HG03135 (cell line): Measurements from ENCODE around the gene PKHD1.

Experiments used
- ATAC-seq: cut with Tn5 transposase; IDR thresholded peaks from one replicate; pipeline ENCODE4 v1.9.1; 2021; ENCODE audit warnings: mild to moderate bottlenecking, moderate library complexity; ENCODE audit not compliant: unreplicated experiment

The PKHD1 gene

DNA sequence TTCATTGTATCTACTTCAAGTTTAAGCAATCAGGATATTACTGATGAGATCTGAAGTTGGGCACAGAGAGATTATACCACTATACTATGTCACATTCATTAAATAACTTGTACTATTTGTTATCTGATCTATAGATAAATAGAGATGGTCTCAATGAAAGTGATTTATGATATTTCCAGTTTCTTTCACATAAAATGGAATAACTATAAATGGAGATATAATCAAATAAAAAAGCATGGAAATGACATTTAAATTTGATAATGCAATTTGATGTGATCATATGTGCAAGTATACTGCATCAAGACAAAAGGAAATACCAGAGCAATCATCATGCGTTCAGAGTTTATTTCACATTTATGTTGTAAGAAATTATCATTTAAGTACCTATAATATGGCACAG lies 368.9 kb downstream of the PKHD1 start:
- no peak for ATAC-seq

DNA sequence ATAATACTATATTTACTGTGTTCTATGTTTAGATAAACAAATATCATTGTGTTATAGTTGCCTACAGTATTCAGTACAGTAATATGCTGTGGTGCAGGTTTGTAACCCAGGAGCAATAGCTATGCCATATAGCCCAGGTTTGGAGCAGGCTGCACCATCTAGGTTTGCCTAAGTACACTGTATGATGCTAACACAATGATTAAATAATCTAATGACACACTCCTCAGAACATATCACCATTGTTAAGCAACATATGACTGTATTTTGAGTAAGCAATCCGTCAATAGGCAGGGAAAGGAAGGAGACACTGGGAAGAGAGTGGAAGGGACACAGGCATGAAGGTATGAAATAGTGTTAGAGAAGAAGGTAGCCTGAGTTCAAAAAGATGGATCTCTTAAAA lies 369.9 kb downstream of the PKHD1 start:
- ATAC-seq, result no peak

DNA sequence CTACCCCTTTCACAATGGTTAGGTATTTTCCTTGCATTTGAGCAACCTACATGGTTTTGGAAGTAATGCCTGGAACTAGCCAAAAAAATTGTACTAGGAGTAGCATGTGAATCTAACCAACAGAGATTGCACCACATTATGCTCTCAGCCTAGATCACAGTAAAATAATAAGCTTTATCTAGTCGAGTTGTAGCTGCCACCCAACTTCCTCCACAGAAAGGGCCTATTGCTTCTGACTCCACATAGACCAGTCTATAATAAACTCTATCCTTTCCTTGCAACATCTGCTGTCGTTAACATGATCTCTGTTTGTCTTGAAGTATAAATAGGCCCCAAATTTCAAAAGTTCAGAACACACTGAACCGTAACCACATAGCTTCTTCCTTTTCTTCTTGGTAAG lies 375.5 kb downstream of the PKHD1 start:
- ATAC-seq, result no peak

DNA sequence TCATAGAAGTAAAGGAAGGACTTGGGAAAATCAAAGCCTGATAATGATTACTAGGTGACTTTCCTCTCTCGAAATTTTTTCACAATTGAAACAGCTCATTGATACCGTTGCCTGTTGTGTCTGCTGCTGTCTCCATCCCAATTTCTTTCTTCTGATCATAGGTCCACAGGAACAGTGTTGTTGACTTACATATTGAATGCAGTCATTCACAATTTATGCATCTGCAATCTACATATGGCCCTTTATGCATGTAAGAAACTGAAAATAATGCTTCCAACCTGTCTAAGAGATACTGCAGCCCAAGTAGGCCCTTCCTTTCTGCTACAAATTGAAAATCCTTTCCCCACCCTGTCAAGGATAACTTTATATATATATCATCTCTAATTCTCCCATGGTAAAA lies 381.3 kb downstream of the PKHD1 start:
- no peak for ATAC-seq

DNA sequence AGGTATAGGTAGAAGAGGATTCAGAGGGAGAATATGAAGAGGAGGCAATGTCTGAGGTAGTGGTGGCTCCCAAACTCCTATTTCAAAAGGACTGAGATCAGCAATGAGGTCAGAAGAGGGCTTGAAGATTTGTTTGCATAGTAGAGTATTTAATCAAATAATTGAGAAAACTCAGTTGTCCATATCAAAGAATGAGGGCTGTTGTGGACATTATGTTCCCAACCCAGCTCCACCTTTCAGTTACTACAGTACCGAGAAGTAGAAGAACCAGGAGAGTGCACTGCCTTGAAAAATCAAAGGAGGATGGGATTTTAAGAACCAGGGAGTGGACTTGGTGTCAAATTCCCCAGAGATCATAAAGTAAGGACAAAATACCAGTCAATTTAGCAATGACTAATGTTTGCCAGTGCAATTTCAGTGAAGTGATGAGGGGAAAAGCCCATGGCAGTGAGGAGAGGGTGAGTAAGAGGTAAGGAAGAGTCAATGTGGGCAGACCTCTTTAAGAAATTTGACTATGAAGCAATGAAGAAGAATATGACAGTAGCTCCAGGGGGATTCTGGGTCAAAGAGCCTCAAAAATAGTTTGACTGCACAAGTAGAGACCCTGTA lies 382.4 kb downstream of the PKHD1 start:
- ATAC-seq, result no peak

DNA sequence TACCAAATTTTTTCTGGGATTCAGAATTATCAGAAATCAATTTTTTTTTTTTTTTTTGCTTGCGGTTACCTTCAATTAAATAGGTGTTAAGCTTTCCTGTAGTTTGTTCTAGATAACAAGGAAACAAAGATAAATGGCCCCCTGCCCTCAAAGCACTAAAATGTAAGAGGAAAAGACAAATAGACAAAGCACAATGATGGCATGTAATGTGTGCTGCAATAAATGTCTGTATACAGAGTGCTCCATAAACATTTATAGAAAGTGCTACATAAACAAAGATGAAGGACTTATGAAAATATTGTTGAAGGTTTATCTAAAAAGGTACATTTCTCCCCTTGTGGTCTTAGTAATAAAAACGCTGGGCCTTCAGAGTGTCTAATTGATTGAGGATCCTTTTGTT lies 384.6 kb downstream of the PKHD1 start:
- ATAC-seq, result no peak

DNA sequence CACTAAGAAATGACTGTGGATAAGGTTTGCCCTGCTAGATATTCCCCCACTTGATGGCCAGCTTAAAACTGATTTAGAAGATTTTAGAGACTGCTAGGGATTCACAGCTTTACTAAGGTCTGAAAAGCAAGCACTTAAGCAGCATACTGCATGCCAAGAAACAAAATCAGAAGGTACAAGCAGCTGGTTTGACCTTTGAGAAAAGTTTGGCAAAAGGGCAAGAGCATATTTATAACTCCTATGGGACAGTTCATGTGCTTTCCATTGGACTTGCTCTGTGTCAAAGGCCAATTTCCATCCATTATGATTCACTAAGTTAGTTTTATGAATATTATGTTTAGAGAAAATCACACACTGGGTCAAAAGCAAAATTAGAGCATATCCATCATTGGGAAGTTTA lies 402.8 kb downstream of the PKHD1 start:
- ATAC-seq, result no peak

DNA sequence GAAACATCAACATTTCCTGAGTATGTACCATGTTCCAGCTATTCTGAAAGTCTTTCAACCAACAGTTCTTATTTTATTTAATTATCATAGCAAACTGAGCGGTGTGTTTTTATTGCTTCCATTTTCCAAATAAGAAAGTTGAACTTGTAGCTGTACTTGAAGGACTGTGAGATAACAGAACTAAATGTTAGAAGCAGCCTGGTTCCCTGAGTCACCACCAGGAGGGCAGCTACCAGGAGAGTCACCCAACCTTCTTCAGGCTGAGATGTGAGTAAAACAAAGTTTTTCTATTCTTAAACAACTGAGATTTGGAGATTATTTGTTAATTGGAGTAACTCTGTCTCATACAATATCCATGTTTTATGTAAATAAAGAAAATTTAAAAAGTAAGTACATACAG lies 403.4 kb downstream of the PKHD1 start:
- no peak for ATAC-seq

DNA sequence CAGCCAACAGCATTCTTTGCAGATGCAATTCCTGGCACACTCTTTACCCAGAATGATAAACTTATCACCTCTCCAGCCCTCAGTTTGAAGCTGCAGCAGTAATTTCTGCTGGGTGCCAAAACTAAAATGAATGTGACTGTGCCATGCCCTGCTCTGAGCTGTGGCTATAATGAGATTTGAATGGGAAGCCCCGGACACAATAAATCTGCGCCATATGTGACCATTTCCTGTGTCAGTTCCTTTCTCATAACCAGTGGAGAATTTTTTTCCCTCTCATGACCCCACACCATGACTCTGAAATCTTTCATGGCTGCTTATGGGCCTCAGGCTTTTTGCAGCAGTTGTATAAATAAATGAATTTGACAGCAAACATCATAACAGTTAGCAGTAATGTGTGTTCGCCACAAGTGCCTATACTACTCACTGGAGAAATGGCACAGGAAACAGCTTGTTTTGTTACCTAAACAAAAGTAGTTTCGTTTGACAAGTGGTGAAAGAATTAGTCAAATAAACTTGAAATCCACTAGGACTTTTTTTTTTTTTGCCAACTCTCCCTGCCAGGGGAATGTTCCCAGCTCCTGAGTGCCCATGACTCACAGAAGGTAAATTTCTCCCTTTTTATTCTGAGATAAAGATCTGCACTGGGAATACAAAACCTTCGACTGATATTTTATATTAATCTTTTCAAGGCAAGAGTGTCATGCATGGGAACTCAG lies 408.4 kb downstream of the PKHD1 start:
- ATAC-seq, result peak; percentile 80

DNA sequence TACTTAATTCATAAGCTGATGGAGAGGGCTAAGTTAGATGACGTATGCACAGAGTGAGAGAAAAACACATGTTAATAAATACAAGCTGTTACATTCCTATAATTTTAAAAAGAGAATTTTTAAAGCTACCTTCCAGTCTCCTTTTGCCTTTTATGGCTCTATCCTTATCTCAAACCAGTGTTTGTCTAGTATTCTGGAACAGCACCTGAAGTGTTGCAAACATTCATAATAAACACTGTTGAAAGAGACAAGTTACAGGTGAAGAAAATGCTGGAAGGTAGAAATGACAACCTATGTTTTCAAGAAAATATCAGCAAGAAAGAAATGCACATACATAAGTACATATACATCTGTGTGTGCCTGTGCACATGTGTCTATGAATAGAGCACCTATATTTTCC lies 409.1 kb downstream of the PKHD1 start:
- ATAC-seq, result no peak

DNA sequence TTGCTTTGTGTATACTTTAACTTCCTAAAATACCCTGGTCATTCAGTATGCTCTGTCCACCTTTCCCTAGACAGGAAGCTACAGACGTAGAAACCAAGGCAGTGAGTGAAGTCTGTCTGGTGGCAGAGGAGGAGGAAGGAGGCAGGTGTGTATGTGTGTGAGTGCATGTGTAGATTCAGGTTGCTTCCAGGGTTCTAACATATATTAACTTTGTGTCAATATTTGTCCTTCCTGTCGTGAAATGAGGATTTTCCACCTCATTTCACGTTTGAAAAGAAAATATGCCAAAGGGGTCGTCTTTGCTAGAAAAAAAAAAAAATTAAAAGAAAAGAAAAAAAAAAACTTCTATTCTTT lies 411.5 kb downstream of the PKHD1 start:
- no peak for ATAC-seq

DNA sequence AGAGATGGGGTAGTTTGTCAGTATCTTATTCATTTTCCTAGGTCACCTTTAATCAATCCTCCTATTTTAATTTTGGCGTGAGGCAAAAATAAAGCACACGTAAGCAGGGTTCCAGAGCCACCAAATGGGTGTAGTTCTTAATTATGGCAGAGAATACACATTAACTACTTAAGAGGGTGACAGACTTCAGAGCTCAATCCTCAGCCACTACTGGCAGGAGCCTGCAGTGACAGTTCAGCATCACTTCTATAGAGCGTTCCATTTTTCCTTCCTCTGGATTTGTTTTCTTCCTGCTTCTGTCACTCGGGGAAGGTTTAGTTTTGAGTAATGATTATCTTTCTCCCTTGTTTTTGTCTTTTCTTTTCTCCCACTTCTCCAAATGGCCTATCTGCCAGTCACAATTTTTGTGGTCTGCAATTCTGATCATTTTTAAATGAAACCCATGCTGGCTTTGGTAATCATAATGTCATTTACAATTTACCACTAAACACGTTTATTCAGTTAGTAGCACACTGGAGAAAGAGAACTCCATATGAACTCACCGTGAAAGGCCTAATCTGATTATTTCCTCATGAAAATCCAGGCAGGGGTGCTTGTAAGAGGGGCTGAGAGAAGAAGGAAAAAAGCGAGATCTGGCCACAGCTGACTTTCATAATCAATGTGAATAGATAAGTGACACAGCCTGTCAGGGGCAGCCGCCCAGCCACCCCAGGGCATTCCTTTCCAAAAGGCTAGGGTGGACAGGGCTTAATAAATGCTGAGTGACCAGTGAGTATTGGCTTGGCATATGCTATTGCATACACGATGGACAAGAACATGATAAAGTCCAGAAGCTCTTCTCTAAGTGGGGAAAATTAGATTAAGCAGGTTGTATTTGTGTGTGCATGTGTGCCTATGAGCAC lies 412.1 kb downstream of the PKHD1 start:
- ATAC-seq, result no peak

DNA sequence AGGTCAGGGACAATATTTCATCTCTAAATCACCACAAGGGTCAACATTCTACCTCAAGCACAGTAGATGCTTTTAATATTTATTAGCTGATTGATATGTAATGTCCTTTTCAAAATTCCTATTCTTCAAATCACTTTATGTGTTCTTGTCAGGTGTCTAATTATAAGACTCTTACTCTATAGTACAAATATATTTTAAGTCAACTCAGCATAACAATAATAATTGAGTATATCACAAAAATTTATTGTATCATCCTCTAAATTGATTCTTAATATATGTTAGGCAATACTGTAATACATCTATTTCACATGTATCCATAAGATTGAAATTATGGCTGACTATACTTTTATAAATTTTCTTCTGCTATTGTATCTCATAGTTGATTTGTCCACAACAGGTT lies 423.9 kb downstream of the PKHD1 start:
- ATAC-seq, result no peak

DNA sequence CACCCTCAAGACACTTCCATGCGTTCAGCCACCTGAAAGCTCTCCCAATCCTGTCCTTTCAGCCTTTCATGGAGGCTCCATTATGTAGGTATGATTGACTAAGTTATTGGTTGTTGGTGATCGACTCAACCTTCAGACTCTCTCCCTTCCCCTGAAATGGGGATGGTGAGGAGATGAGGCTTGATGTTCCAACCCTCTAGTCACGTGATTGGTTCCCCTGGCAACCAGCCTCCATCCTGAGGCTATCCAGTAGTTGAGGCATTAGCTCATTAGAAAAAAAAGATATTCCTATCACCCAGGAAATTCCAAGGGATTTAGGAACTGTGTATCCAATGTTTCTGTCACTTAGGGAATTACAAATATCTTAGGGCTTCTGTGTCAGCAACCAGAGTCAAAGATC lies 426.6 kb downstream of the PKHD1 start:
- ATAC-seq, result no peak

DNA sequence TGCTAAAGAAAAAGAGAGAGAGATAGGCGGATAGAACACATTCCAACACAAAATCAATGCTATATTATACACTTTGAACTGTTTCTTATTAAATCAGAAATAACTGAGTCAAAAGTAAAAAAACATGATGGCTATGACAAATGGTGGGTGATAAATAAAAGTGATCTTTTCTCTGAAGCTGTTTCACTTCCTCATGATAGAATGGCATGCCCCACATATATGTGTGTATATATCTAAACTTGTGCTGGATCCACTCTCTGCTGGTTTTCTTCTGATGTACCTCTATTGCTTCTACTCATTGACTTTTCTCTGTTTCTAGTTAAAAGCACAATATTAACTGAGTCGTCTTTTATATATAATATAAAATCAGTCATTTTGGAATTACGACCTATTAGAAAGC lies 429.9 kb downstream of the PKHD1 start:
- no peak for ATAC-seq

DNA sequence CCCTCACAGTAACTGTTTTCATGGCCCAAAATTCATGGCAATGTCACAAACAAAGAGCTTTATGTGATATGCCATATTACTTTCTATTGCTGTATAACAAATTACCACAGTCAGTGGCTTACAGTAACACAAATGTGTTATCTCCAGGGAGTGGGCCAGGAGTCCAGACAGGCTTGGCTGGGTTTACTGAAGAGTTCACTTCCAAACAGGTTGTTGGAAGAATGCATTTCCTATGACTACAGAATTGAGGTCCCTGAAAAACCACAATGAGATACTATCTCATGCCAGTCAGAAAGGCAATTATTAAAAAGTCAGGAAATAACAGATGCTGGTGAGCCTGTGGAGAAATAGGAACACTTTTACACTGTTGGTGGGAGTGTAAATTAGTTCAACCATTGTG lies 431.9 kb downstream of the PKHD1 start:
- no peak for ATAC-seq

DNA sequence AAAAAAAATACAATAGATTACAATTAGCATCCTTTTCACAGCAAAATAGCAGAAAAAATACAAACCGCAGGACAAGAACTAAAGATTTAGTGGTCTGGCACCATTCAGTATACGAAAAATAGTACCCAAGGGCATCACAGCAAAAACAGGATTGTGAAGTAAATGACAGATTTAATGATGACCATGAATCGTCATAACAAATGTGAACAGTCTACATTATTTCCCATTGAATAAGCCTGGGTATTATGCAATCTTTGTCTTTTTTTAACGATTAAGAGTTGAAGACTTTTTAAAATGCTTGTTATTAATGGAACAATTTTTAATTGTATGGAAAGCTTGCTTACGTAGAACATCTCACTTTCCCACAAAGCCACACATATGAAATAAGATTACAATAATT lies 432.8 kb downstream of the PKHD1 start:
- no peak for ATAC-seq

DNA sequence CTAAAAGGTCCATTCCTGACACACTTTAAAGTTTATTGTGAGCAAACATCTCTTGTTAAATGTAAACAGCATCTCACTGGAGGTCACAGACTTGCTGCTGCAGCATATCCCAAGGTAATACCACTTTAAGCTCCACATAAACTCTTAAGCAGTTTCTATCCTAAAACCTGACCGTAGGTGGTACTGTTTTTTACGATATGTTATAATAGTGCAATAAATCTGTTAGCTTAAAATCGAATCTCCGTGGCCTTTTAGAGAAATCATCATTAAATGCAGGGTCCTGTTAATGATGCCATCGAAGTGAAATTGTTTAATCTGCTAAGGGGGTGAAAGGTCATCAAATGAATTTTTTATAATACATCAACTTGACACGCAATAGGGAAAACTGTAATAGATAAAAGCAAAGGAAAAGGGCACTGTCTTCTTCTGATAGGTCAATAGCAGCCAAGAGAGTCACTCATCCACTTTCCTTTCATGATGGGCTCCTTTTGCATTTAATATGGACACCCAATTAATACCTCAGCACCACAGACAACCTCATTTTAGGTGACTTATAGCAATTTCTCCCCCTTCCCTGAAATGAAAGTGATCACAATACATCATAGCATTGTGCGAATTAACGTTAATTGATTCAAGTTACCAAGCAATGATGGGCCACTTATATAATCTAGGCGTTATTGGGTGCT lies 436.1 kb downstream of the PKHD1 start:
- no peak for ATAC-seq

DNA sequence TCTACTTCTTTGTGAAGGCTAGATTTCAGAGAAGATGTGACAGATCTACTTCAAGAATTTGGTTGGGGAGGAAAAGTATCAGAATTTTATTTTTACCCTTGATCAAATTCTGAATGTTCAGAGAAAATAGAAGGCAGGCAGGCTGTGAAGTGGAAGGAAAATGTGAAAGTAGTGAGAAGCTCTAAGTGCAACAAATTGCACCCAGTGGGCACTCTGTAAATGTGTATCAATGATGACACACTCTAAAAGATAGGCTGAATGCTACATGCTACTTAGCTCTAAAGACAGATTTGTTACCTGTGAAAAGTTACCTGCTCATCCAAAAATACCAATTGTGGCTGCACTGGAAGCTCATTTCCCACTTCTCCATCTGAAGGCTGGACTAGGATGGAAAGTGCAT lies 438.6 kb downstream of the PKHD1 start:
- ATAC-seq, result no peak

DNA sequence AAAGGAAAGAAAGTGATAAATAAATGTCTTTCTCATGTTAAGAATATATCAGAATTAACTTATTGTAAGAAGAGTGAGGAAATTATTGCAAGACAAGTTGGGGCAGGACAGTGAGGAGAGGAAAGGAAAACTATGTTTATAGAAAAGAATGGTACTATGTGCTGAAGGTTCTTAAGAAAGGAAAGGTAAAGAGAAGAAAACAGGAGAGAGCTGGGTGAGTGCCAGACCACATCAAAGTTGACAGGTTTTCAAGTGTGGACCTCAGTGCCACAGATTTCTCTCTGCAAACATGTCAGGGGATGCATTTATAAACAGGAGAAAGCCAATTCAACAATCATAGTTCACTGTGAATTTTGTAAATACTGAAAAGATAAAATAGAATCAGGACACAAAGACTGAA lies 439.2 kb downstream of the PKHD1 start:
- ATAC-seq, result no peak

DNA sequence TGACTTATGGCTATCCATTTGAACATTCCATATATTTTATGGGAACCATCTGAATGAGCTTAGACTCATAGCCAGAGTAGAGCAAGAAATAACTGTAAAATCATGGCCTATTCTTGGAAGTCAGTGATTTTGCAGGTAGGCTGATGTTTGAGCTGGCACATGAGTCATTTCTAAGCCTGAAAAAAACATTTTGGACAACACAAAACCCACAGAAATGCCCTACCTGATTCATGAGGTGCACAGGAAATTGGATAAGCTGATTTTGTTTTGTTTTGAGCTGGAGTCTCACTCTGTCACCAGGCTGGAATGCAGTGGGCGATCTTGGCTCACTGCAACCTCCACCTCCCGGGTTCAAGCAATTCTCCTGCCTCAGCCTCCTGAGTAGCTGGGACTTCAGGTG lies 443.0 kb downstream of the PKHD1 start:
- no peak for ATAC-seq

DNA sequence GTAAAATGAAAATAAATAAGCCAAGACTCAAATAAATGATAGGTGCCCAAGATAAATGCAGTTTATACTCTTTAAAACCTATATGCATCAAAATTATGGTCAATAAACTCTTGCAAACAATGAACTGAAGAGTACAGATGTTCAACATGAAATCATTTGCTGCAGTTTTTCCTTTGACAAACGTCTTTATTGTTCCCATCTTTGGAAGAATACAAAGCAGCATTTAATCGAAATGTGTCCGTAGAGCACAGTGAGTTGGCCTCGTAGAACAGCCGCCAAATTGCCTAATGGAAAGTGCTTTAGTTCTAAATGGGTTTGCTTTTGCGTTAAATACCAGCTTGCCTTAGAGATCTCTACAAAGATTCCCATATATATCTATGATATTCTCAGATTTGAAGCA lies 447.4 kb downstream of the PKHD1 start:
- no peak for ATAC-seq
